ENCODE results near the gene JMY. TPM values are rescaled to one million over a fixed set of nuclear protein-coding genes. Genes with fewer than 3 reads are reported as not detected.

JMY gene
- total and polyA plus RNA-seq, 12 donors = 2.9 to 16.4 (median 10.2) TPM

- TF ChIP-seq POLR2A (IDR thresholded peaks at IDR 0.05) (no peak), CTCF (IDR thresholded peaks at IDR 0.05) (no peak)
- Histone ChIP-seq H3K9me3 (replicated peaks in 1 of 3) (peaks cover 0 to under 1% (median 0%) of the 10 kb centered on the region in 3 donors), H3K4me3 (no peak overlapping the region), H3K27me3 (no peaks in the 10 kb centered on the region), H3K27ac (no peak overlapping the region), H3K4me1 (replicated peaks in 1 of 2) (peaks cover 0 to 6% of the 10 kb centered on the region in 2 donors), H3K36me3 (replicated peaks in 1 of 2) (no peaks in the 10 kb centered on the region)
- intact Hi-C loops (cut with DNase I) = no loop called here
- no peak for DNase-seq
- WGBS, 4 donors = 91 to 100% (median 95%) methylated on average over 5 to 6 of the region's 6 CpGs
Measured at GRCh38 chr5:79259810-79260209, 23.9 kb downstream of the JMY start.

DNA sequence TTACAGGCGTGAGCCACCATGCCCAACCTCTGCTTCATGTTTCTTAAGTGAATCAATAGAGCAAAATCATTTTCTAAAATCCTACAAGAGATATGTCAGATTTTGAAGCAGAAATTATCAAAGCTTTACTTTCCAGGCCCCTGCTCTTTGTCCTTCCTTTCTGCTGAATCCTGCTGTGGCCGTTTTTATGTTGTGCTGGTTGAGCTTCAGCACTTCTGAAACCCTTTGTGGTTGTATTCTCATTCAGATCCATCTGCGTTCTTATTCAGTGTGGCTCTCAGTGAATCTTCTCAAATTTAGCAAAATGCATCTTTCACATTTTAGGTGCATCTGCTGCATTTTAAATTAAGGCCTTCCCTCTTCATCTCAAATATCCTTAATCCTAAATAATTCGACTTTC lies 26.0 kb downstream of the JMY start:
- Histone ChIP-seq H3K27ac (no peak overlapping the region), H3K36me3 (replicated peaks in 1 of 2) (no peaks in the 10 kb centered on the region), H3K4me3 (no peak overlapping the region), H3K4me1 (replicated peaks in 1 of 2) (peaks cover 0 to 6% of the 10 kb centered on the region in 2 donors), H3K9me3 (replicated peaks in 1 of 3) (no peaks in the 10 kb centered on the region), H3K27me3 (no peaks in the 10 kb centered on the region)
- intact Hi-C loops (cut with DNase I) = no loop called here
- TF ChIP-seq POLR2A (IDR thresholded peaks at IDR 0.05) = no peak
- no peak for TF ChIP-seq CTCF (IDR thresholded peaks at IDR 0.05)
- no peak for DNase-seq
- 79 to 87% (median 84%) methylated on average over 4 of the region's 4 CpGs for WGBS, 4 donors

GRCh38 chr5:79263290-79263689 lies 27.4 kb downstream of the JMY start:
- no peak for TF ChIP-seq CTCF (IDR thresholded peaks at IDR 0.05)
- TF ChIP-seq POLR2A (IDR thresholded peaks at IDR 0.05) = no peak
- WGBS, 4 donors = 82 to 84% (median 83%) methylated on average over 7 of the region's 7 CpGs
- Histone ChIP-seq H3K36me3 (replicated peaks in 1 of 2) (no peaks in the 10 kb centered on the region), H3K4me3 (no peak overlapping the region), H3K27ac (no peak overlapping the region), H3K27me3 (no peaks in the 10 kb centered on the region), H3K4me1 (replicated peaks in 1 of 2) (peaks cover 0 to 6% of the 10 kb centered on the region in 2 donors), H3K9me3 (replicated peaks in 1 of 3) (no peaks in the 10 kb centered on the region)
- DNase-seq = no peak
- intact Hi-C loops (cut with DNase I) = no loop called here

GRCh38 chr5:79267180-79267579 lies 31.2 kb downstream of the JMY start:
- Histone ChIP-seq H3K9me3 (replicated peaks in 1 of 3) (no peaks in the 10 kb centered on the region), H3K27me3 (no peaks in the 10 kb centered on the region), H3K4me3 (no peak overlapping the region), H3K27ac (no peak overlapping the region), H3K4me1 (replicated peaks in 1 of 2) (peaks cover 0 to 20% of the 10 kb centered on the region in 2 donors), H3K36me3 (replicated peaks in 1 of 2) (no peaks in the 10 kb centered on the region)
- TF ChIP-seq CTCF (IDR thresholded peaks at IDR 0.05) = no peak
- no peak for TF ChIP-seq POLR2A (IDR thresholded peaks at IDR 0.05)
- intact Hi-C loops (cut with DNase I) = no loop called here
- no peak for DNase-seq
